Measurements from ENCODE around the gene EP400. TPM values are rescaled to one million over a fixed set of nuclear protein-coding genes. Genes with fewer than 3 reads are reported as not detected.

Gene EP400
- total and polyA plus RNA-seq, 2 of the 8 experiments (the other 6 are each of a cell fraction or from before 2014, with no cell fraction given), result 13.1 to 69.7 TPM

- Histone ChIP-seq H2AK5ac (ENCODE audit: low read depth, low read length) (no peak overlapping the region), H3K79me1 (ENCODE audit: low read depth, low read length) (peaks cover 21% of the 10 kb centered on the region), H3K23ac (ENCODE audit: insufficient read length) (no peak overlapping the region), H3K4me3 (ENCODE audit: extremely low read depth in 1 of 4, insufficient read depth in 2 of 4, low read depth in 3 of 4, low read length in 4 of 4) (no peak overlapping the region), H2BK5ac (ENCODE audit: low read depth, low read length) (no peak overlapping the region), H2BK20ac (ENCODE audit: low read length) (no peak overlapping the region), H3K18ac (ENCODE audit: extremely low read depth, low read length) (no peak overlapping the region), H3K4ac (replicated peaks; ENCODE audit: insufficient read length, low read depth, low read length) (no peak overlapping the region), H2AFZ (ENCODE audit: low read length) (no peak overlapping the region), H4K5ac (ENCODE audit: insufficient read length, low read depth, low read length) (no peak overlapping the region), H3K9ac (replicated peaks in 1 of 4; ENCODE audit: extremely low read depth in 1 of 4, low read depth in 3 of 4, low read length in 3 of 4) (no peak overlapping the region), H4K20me1 (replicated peaks in 1 of 2; ENCODE audit: control insufficient read depth in 1 of 2, insufficient read depth in 2 of 2, low read length in 2 of 2) (peaks cover 9 to 20% of the 10 kb centered on the region in 2 experiments), H3K9me3 (ENCODE audit: insufficient read depth in 2 of 2, low read depth in 1 of 2, low read length in 1 of 2) (no peaks in the 10 kb centered on the region), H3K14ac (ENCODE audit: insufficient read length) (no peak overlapping the region), H2BK15ac (ENCODE audit: low read length) (no peak overlapping the region), H4K91ac (replicated peaks; ENCODE audit: insufficient read length, low read length) (no peak overlapping the region), H3K27ac (ENCODE audit: low read depth, low read length) (no peak overlapping the region), H2BK12ac (ENCODE audit: low read depth, low read length) (no peak overlapping the region), H2BK120ac (replicated peaks; ENCODE audit: low read depth, low read length) (no peak overlapping the region), H3K56ac (replicated peaks; ENCODE audit: insufficient read length, low read depth, low read length) (no peak overlapping the region), H3K23me2 (ENCODE audit: low read depth, low read length) (no peaks in the 10 kb centered on the region), H3K4me1 (replicated peaks in 1 of 4; ENCODE audit: control insufficient read depth in 3 of 4, insufficient read depth in 4 of 4, low read length in 3 of 4) (no peaks in the 10 kb centered on the region), H3K27me3 (replicated peaks in 1 of 4; ENCODE audit: control insufficient read depth in 3 of 4, extremely low read depth in 1 of 4, insufficient read depth in 3 of 4, low read length in 3 of 4) (no peaks in the 10 kb centered on the region), H3K79me2 (ENCODE audit: control insufficient read depth in 1 of 2, insufficient read depth in 2 of 2, low read length in 2 of 2) (peaks cover 5 to 84% of the 10 kb centered on the region in 2 experiments), H4K8ac (ENCODE audit: extremely low read depth, insufficient read depth, low read length) (no peak overlapping the region), H3K4me2 (ENCODE audit: insufficient read depth in 1 of 2, low read depth in 2 of 2, low read length in 2 of 2) (no peak overlapping the region), H3K36me3 (ENCODE audit: control insufficient read depth in 2 of 4, insufficient read depth in 4 of 4, low read length in 3 of 4) (peaks cover 2 to 11% (median 6%) of the 10 kb centered on the region in 4 experiments; a peak in 4 of 8 replicates)
- TF ChIP-seq SP4 (IDR thresholded peaks at IDR 0.05; ENCODE audit: low read length) (no peak), KDM4A (IDR thresholded peaks at IDR 0.05; ENCODE audit: low read depth, low read length, severe bottlenecking) (no peak)
- FAIRE-seq, result no peak
- CTCF ChIA-PET (ENCODE audit: partially characterized antibody), result interaction anchor here (1.0 to 2.1 kb wide), 4 partner anchors 14 to 36 kb away, joined by 3 to 6 read pairs (median 5); partner anchors contain the start of gene EP400
- WGBS, 2 experiments (ENCODE audit: extremely low coverage in 1 of 2, insufficient coverage in 1 of 2, insufficient read length in 1 of 2, insufficient replicate concordance in 2 of 2, low coverage in 1 of 2, low lambda C conversion rate in 2 of 2, missing lambda C conversion rate in 1 of 2), result 88% methylated on average over 4 of the region's 4 CpGs; no CpG with 5 or more reads in 1 of the 2 experiments
- no peak for DNase-seq (ENCODE audit: low read depth in 1 of 2, low spot score in 2 of 2)
- POLR2A ChIA-PET (ENCODE audit: partially characterized antibody), result no interaction called here
Measured at GRCh38 chr12:131963381-131963780, 13.6 kb downstream of the EP400 start.

All from H1 (cell line).